H1 (cell line): ENCODE results near the gene RSPO1. TPM values are rescaled to one million over a fixed set of nuclear protein-coding genes. Genes with fewer than 3 reads are reported as not detected.

Experiments
- CTCF ChIA-PET: fragments of 300-600 bp; sonication (Branson Sonifier 250); formaldehyde crosslinking; loops from one replicate; lab custom pipeline; 2021; ENCODE audit not compliant: partially characterized antibody; lab: Charles Lee
- POLR2A ChIA-PET: fragments of 300-600 bp; sonication (Branson Sonifier 250); formaldehyde crosslinking; loops from one replicate; lab custom pipeline; 2021; ENCODE audit warnings: inconsistent platforms; ENCODE audit not compliant: partially characterized antibody; lab: Charles Lee
- DNase-seq, 2 experiments: peaks; one replicate each; pipeline versions ENCODE4 v3.0.0 to v3.0.0-alpha.2; 2010 to 2022; ENCODE audit warnings: low spot score in 2 of 2, low read depth in 1 of 2, mixed read lengths in 1 of 2
- FAIRE-seq: peaks from 2 replicates; lab custom pipeline; 2011; peaks lifted over from hg19 to GRCh38; lab: Jason Lieb, UNC
- H2AFZ ChIP-seq: 2 replicates; pipeline ENCODE4 v1.8.1; 2012; ENCODE audit warnings: low read length, inconsistent platforms
- H2AK5ac ChIP-seq: 2 replicates; pipeline ENCODE4 v1.6.1; 2013; ENCODE audit warnings: low read depth, low read length
- H2BK120ac ChIP-seq: replicated peaks from 2 replicates; pipeline ENCODE3; 2013; ENCODE audit warnings: low read depth, low read length, inconsistent platforms
- H2BK12ac ChIP-seq: 2 replicates; pipeline ENCODE4 v1.6.1; 2013; ENCODE audit warnings: low read depth, low read length
- H2BK15ac ChIP-seq: 2 replicates; pipeline ENCODE4 v1.6.1; 2013; ENCODE audit warnings: low read length
- H2BK20ac ChIP-seq: 2 replicates; pipeline ENCODE4 v1.6.1; 2013; ENCODE audit warnings: low read length
- H2BK5ac ChIP-seq: 2 replicates; pipeline ENCODE4 v1.6.1; 2013; ENCODE audit warnings: low read depth, low read length
- H3K14ac ChIP-seq: 2 replicates; pipeline ENCODE4 v1.6.1; 2013; ENCODE audit warnings: inconsistent platforms; ENCODE audit not compliant: insufficient read length
- H3K18ac ChIP-seq: 2 replicates; pipeline ENCODE4 v1.6.1; 2013; ENCODE audit warnings: low read length; ENCODE audit errors: extremely low read depth
- H3K23ac ChIP-seq: 2 replicates; pipeline ENCODE4 v1.6.1; 2013; ENCODE audit warnings: inconsistent platforms; ENCODE audit not compliant: insufficient read length
- H3K23me2 ChIP-seq: 2 replicates; pipeline ENCODE4 v1.6.1; 2013; ENCODE audit warnings: low read depth, low read length
- H3K27ac ChIP-seq: 2 replicates; pipeline ENCODE4 v1.6.1; 2011; ENCODE audit warnings: low read depth, low read length, inconsistent platforms
- H3K27me3 ChIP-seq, 4 experiments: replicated peaks in 1 of 4; 1 replicate in 1 of 4; 2 replicates in 3 of 4; pipeline versions ENCODE4 v1.6.1 to v1.8.1; 2011 to 2013; ENCODE audit warnings: low read length in 3 of 4, mild to moderate bottlenecking in 3 of 4, inconsistent platforms in 2 of 4, mixed read lengths in 2 of 4, moderate library complexity in 1 of 4; ENCODE audit not compliant: control insufficient read depth in 3 of 4, insufficient read depth in 3 of 4; ENCODE audit errors: extremely low read depth in 1 of 4
- H3K36me3 ChIP-seq, 4 experiments: 2 replicates each; pipeline versions ENCODE4 v1.6.1 to v1.8.1; 2011 to 2013; ENCODE audit warnings: mild to moderate bottlenecking in 4 of 4, low read length in 3 of 4, moderate library complexity in 2 of 4, control low read depth in 1 of 4, inconsistent platforms in 1 of 4; ENCODE audit not compliant: insufficient read depth in 4 of 4, control insufficient read depth in 2 of 4
- H3K4ac ChIP-seq: replicated peaks from 2 replicates; pipeline ENCODE3; 2013; ENCODE audit warnings: low read length, low read depth, mixed read lengths, inconsistent platforms; ENCODE audit not compliant: insufficient read length
- H3K4me1 ChIP-seq, 4 experiments: replicated peaks in 1 of 4; 1 replicate in 1 of 4; 2 replicates in 3 of 4; pipeline versions ENCODE4 v1.6.1 to v1.8.1; 2011 to 2013; ENCODE audit warnings: low read length in 3 of 4, inconsistent platforms in 2 of 4, mixed read lengths in 1 of 4; ENCODE audit not compliant: insufficient read depth in 4 of 4, control insufficient read depth in 3 of 4
- H3K4me2 ChIP-seq, 2 experiments: 2 replicates each; pipeline versions ENCODE4 v1.6.1 to v1.8.1; 2011 to 2013; ENCODE audit warnings: low read depth in 2 of 2, low read length in 2 of 2, control low read depth in 1 of 2, inconsistent platforms in 1 of 2, mild to moderate bottlenecking in 1 of 2; ENCODE audit not compliant: insufficient read depth in 1 of 2
- H3K4me3 ChIP-seq, 4 experiments: fragments of 200-600, 300-600 bp in 1 of 4; sonication (generic), shearing (Covaris generic), sonication (Bioruptor Twin) in 1 of 4; 2 replicates each; pipeline versions ENCODE4 v1.5.1 to v1.8.1; 2011 to 2016; ENCODE audit warnings: low read length in 4 of 4, low read depth in 3 of 4, control low read depth in 2 of 4, inconsistent platforms in 2 of 4, mild to moderate bottlenecking in 2 of 4, mixed read lengths in 1 of 4, moderate library complexity in 1 of 4; ENCODE audit not compliant: insufficient read depth in 2 of 4; ENCODE audit errors: extremely low read depth in 1 of 4
- H3K56ac ChIP-seq: replicated peaks from 2 replicates; pipeline ENCODE3; 2013; ENCODE audit warnings: low read depth, mild to moderate bottlenecking, mixed read lengths, low read length, inconsistent platforms; ENCODE audit not compliant: insufficient read length
- H3K79me1 ChIP-seq: 2 replicates; pipeline ENCODE4 v1.6.1; 2013; ENCODE audit warnings: low read depth, low read length, control low read depth
- H3K79me2 ChIP-seq, 2 experiments: 2 replicates each; pipeline versions ENCODE4 v1.6.1 to v1.8.1; 2012 to 2013; ENCODE audit warnings: low read length in 2 of 2, mild to moderate bottlenecking in 2 of 2, inconsistent platforms in 1 of 2; ENCODE audit not compliant: insufficient read depth in 2 of 2, control insufficient read depth in 1 of 2
- H3K9ac ChIP-seq, 4 experiments: replicated peaks in 1 of 4; 1 replicate in 1 of 4; 2 replicates in 3 of 4; pipeline versions ENCODE4 v1.6.1 to v1.8.1; 2011 to 2013; ENCODE audit warnings: low read depth in 3 of 4, low read length in 3 of 4, control low read depth in 2 of 4, mild to moderate bottlenecking in 2 of 4, moderate library complexity in 2 of 4, inconsistent platforms in 1 of 4; ENCODE audit errors: extremely low read depth in 1 of 4
- H3K9me3 ChIP-seq, 2 experiments: 2 replicates each; pipeline versions ENCODE4 v1.6.1 to v1.8.1; 2012 to 2013; ENCODE audit warnings: mild to moderate bottlenecking in 2 of 2, moderate library complexity in 2 of 2, control low read depth in 1 of 2, inconsistent platforms in 1 of 2, low read depth in 1 of 2, low read length in 1 of 2, mixed read lengths in 1 of 2; ENCODE audit not compliant: insufficient read depth in 2 of 2
- H4K20me1 ChIP-seq, 2 experiments: replicated peaks in 1 of 2; 2 replicates each; pipeline versions ENCODE3 to v1.8.1; 2011 to 2013; ENCODE audit warnings: inconsistent platforms in 2 of 2, low read length in 2 of 2, mild to moderate bottlenecking in 1 of 2; ENCODE audit not compliant: insufficient read depth in 2 of 2, control insufficient read depth in 1 of 2
- H4K5ac ChIP-seq: 2 replicates; pipeline ENCODE4 v1.6.1; 2013; ENCODE audit warnings: low read length, low read depth, mixed read lengths, inconsistent platforms; ENCODE audit not compliant: insufficient read length
- H4K8ac ChIP-seq: 2 replicates; pipeline ENCODE4 v1.8.0; 2013; ENCODE audit warnings: mild to moderate bottlenecking, moderate library complexity, low read length, inconsistent platforms; ENCODE audit not compliant: insufficient read depth; ENCODE audit errors: extremely low read depth
- H4K91ac ChIP-seq: replicated peaks from 2 replicates; pipeline ENCODE3; 2013; ENCODE audit warnings: low read length, mixed read lengths, inconsistent platforms; ENCODE audit not compliant: insufficient read length
- KDM1A ChIP-seq: fragments of 200-600, 300-600 bp; sonication (generic); IDR thresholded peaks from 2 replicates; pipeline ENCODE4 v1.7.1; 2016; ENCODE audit warnings: mild to moderate bottlenecking, low read length, borderline replicate concordance
- SUZ12 ChIP-seq: fragments of 200-600 bp; sonication (generic); IDR thresholded peaks from 2 replicates; pipeline ENCODE4 v1.6.1; 2012; ENCODE audit warnings: mild to moderate bottlenecking, inconsistent platforms, low read length, moderate library complexity, mixed read lengths
- TBP ChIP-seq: IDR thresholded peaks from 2 replicates; pipeline ENCODE4 v1.6.1; 2011; ENCODE audit warnings: low read depth, low read length, improper control_type of control experiment
- WGBS, 2 experiments: shearing (Covaris generic) in 1 of 2; methylation state at CpG; one replicate each; pipeline versions ENCODE4 v1.1.6 to v1.1.7; 2013 to 2015; ENCODE audit warnings: low lambda C conversion rate in 2 of 2, mixed read lengths in 2 of 2, inconsistent platforms in 1 of 2, low coverage in 1 of 2, missing lambda C conversion rate in 1 of 2; ENCODE audit not compliant: insufficient replicate concordance in 2 of 2, insufficient coverage in 1 of 2, insufficient read length in 1 of 2; ENCODE audit errors: extremely low coverage in 1 of 2, missing lambda C conversion rate in 1 of 2; 5-methylcytosine and 5-hydroxymethylcytosine counted together
- polyA plus RNA-seq, 7 experiments: library from polyadenylated mRNA; depleted of rRNA in 3 of 7; stranded (reverse) in 5 of 7; unstranded in 2 of 7; fragments of >200 nt in 5 of 7; fragments of 200-250 nt in 2 of 7; gene quantifications; 1 replicate in 5 of 7; 2 replicates in 1 of 7; 4 replicates in 1 of 7; pipeline versions ENCODE4 v1.2.1 to v1.2.3, GENCODE V29; 2011 to 2013; ENCODE audit warnings: missing spikeins in 2 of 7, mixed read lengths in 2 of 7
- total RNA-seq: library from RNA; stranded (reverse); fragmentation: NEBNext Ultra II Directional; extraction: Animal tissue kit (Norgen Biotek cat#: 25700); gene quantifications from 2 replicates; pipeline ENCODE4 v1.2.1, GENCODE V29; 2021

RSPO1 gene
- total and polyA plus RNA-seq, 2 of the 8 experiments (the other 6 are each of a cell fraction or from before 2014, with no cell fraction given), result 0.39 TPM; not detected in 1

DNA sequence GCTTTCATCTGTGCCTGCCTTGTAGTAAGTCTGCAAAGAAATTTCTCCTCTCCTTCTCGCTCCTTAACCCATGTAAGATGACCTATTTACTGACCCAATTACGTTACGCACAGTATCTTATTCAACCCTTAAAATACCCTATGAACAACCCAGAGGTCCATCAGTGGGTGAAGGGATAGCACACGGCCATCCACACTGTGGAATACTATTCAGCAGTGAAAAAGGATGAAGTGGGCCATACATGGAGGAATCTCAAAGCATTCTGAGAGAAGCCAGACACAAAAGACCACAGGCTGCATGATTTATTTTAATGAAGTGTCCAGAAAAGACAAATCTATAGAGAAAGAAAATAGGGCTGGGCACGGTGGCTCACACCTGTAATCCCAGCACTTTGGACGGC, 23.8 kb upstream of the RSPO1 start:
- no peak overlapping the region for H3K9ac ChIP-seq
- H4K5ac ChIP-seq, result no peak overlapping the region
- H2AFZ ChIP-seq, result no peak overlapping the region
- no peak overlapping the region for H3K14ac ChIP-seq
- H3K4ac ChIP-seq, result no peak overlapping the region
- no peaks in the 10 kb centered on the region for H3K36me3 ChIP-seq
- H3K9me3 ChIP-seq, result no peaks in the 10 kb centered on the region
- no peak overlapping the region for H4K8ac ChIP-seq
- H3K23ac ChIP-seq, result no peak overlapping the region
- H3K4me1 ChIP-seq, result peaks cover 0 to 24% (median 17%) of the 10 kb centered on the region in 4 experiments; a peak in 6 of 7 replicates
- no peak for DNase-seq
- H3K18ac ChIP-seq, result no peak overlapping the region
- H2AK5ac ChIP-seq, result no peak overlapping the region
- no peak overlapping the region for H2BK15ac ChIP-seq
- TF ChIP-seq SUZ12 (no peak), TBP (no peak), KDM1A (0 out of 2 replicates have a peak, but pooled peaks have one; percentile 12)
- H3K4me3 ChIP-seq, result no peak overlapping the region
- H2BK12ac ChIP-seq, result no peak overlapping the region
- no peak overlapping the region for H3K56ac ChIP-seq
- no peaks in the 10 kb centered on the region for H3K79me1 ChIP-seq
- 80% methylated on average over 6 of the region's 6 CpGs; no CpG with 5 or more reads in 1 of the 2 experiments for WGBS, 2 experiments
- H4K91ac ChIP-seq, result no peak overlapping the region
- H2BK20ac ChIP-seq, result no peak overlapping the region
- no peak overlapping the region for H3K27ac ChIP-seq
- H2BK5ac ChIP-seq, result no peak overlapping the region
- no peaks in the 10 kb centered on the region; the same call in 1 of the 2 replicates for H3K23me2 ChIP-seq
- H3K27me3 ChIP-seq, result peaks cover 0 to 3% (median 2%) of the 10 kb centered on the region in 4 experiments; a peak in 3 of 7 replicates
- H4K20me1 ChIP-seq, result no peaks in the 10 kb centered on the region
- H3K4me2 ChIP-seq, result no peak overlapping the region
- H2BK120ac ChIP-seq, result no peak overlapping the region
- H3K79me2 ChIP-seq, result no peaks in the 10 kb centered on the region
- POLR2A ChIA-PET, result no interaction called here
- CTCF ChIA-PET, result interaction anchor here (8.4 kb wide), 1 partner anchor 56 kb away, joined by 59 read pairs; no protein-coding TSS in a partner anchor
- FAIRE-seq, result no peak
